Measurements from ENCODE around the gene RAB3GAP2. TPM values are rescaled to one million over a fixed set of nuclear protein-coding genes. Genes with fewer than 3 reads are reported as not detected.

Gene RAB3GAP2
- total RNA-seq, 2 experiments from 2014 or later: 46.6 to 54.0 TPM

DNA sequence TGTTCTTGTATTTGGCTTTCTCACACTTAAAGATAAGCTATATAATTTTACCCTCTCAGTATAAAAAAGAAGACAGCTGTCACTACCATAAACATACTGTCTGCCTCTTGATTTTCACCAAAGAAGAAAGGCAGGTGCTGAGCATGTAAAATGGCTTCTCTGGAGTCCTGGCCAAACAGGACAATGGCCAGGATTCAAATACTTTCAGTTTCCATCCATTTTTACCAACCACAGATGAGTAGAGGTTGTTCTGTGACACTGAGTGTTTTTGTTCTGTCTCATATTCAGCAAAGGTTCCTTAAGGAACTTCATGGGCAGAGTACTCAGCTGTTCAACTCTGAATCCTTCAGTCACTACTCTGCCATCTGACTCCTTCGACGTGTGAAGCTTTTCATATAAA, 29.4 kb upstream of the RAB3GAP2 start:
- Mint-ChIP-seq H3K27ac (no peak overlapping the region), H3K27me3 (peaks cover 18% of the 10 kb centered on the region), H3K4me1 (no peaks in the 10 kb centered on the region), H3K4me3 (no peak overlapping the region), H3K9me3 (ENCODE audit: low read depth) (no peaks in the 10 kb centered on the region), H3K36me3 (no peaks in the 10 kb centered on the region)
- DNase-seq (no peak), ATAC-seq (no peak)
- CTCF ChIA-PET: no interaction called here

DNA sequence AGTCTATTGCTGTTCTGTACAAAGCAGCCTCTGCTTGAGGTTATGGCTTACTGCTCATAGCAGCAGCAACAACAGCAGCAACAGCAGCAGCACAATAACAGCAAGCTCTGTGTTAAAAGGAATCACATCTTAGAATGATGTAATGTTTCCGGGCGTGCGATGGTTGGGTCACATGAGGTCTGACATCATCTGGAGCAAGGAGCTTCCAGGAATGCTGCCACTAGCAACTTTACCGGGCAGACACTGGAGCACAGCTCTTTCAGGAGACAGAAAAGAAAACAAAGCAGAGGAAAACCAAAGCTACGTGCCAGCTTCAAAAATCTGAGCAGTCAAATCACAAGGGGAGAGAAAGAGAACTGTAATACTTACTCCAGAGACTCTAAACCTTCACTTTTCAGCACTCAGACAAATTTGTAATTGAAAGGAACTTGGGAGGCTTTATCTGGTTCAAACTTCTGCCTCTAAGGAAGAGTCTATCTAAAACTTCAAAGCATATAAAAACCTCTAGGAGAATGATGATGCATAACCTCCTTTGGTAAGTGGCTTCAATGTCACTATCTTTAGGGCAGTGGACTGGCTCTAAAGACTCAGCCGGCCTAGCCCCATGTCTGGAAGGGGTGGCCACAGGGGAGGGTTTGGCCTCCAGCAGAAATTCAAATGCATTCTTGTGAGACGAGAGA, 28.3 kb upstream of the RAB3GAP2 start:
- H3K4me1 Mint-ChIP-seq: no peaks in the 10 kb centered on the region
- CTCF ChIA-PET: interaction anchor here (1.2 kb wide), 1 partner anchor 10 kb away, joined by 7 read pairs; no protein-coding TSS in a partner anchor

DNA sequence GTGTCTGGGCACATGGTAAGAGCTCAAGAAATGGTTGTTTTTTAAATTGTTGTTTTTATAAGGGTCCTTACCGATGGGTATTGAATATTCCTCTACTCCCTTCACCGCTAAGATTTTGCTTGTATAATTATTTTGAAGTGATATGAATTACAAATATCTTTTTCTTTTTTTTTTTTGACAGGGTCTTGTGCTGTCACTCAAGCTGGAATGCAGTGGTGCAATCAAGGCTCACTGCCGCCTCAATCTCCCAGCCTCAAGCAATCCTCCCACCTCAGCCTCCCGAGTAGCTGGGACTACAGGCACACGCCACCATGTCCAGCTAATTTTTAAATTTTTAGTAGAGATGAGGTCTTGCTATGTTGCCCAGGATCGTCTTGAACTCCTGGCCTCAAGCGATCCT, 27.1 kb upstream of the RAB3GAP2 start:
- H3K36me3 Mint-ChIP-seq: no peaks in the 10 kb centered on the region

More for the DNA sequence above, 28.3 kb upstream of the RAB3GAP2 start:
- DNase-seq (no peak), ATAC-seq (no peak)
- Mint-ChIP-seq H3K4me3 (no peak overlapping the region), H3K36me3 (no peaks in the 10 kb centered on the region), H3K27ac (no peak overlapping the region), H3K9me3 (ENCODE audit: low read depth) (no peaks in the 10 kb centered on the region), H3K27me3 (peaks cover 23% of the 10 kb centered on the region)

DNA sequence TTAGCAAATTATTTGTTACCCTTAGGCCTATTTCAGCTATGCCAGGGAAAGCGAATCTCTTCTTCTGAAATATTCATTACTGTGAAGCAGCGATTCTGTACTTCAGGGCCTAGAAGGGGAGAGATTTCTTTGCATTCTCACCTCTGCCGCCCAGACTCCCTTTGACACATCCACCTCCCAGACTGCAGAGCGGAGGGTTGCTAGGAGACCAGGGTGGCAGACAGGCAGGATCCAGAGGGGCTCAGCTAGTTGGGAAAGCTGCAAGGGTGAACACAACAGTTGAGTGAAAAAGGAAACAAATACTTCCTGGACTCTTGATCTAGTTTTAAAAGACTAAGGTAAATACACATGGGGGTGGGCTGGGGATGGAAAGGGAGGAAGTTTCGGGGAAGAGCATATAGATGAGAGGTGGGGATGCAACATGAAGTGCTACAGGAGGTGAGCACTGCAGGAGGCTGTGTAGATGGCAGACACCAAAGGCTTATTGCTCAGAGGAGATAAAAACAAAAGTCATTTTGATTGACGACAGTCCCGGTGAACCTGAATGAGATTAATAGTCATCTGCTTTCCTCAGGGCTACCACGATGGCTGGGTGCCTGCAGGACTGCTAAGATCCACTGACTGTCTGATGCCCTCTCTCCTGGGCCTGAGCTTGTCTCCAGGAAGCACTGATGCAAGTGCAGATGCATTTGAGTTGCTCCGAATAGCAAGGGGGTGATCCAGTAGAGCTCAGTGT, 26.4 kb upstream of the RAB3GAP2 start:
- DNase-seq (no peak), ATAC-seq (no peak)
- Mint-ChIP-seq H3K4me3 (no peak overlapping the region), H3K4me1 (no peaks in the 10 kb centered on the region), H3K27me3 (peaks cover 20% of the 10 kb centered on the region), H3K9me3 (ENCODE audit: low read depth) (no peaks in the 10 kb centered on the region), H3K27ac (no peak overlapping the region), H3K36me3 (no peaks in the 10 kb centered on the region)
- CTCF ChIA-PET: interaction anchor here (3.3 kb wide), 1 partner anchor 18 kb away, joined by 14 read pairs; no protein-coding TSS in a partner anchor

More for the DNA sequence above, 27.1 kb upstream of the RAB3GAP2 start:
- Mint-ChIP-seq H3K9me3 (ENCODE audit: low read depth) (no peaks in the 10 kb centered on the region), H3K27ac (no peak overlapping the region), H3K27me3 (peaks cover 22% of the 10 kb centered on the region), H3K4me1 (no peaks in the 10 kb centered on the region), H3K4me3 (no peak overlapping the region)
- no peak for ATAC-seq
- DNase-seq: no peak
- CTCF ChIA-PET: interaction anchor here (0.7 to 1.2 kb wide), 2 partner anchors 9 to 245 kb away, joined by 3 to 7 read pairs; no protein-coding TSS in a partner anchor

DNA sequence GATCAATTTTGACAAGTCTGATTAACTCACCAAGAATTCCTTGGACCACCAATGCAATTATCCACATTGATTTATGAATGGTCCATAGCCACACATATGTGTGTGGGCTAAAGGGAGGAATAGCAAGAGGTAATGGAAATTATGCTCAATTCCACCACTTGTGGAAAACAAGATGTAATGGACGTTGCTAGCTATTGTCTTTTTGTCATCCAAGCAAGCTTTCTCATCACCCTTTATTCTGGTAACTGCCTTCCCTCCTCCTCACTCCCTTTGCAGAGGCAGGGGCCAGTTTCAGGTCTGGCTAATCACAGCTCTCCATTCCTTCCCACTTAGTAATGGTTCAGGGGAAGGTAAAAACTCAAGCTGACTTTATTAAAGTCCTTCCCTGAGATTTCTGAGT, 24.7 kb upstream of the RAB3GAP2 start:
- H3K4me1 Mint-ChIP-seq: no peaks in the 10 kb centered on the region
- DNase-seq (no peak), ATAC-seq (no peak)
- H3K27ac Mint-ChIP-seq: no peak overlapping the region
- H3K9me3 Mint-ChIP-seq (ENCODE audit: low read depth): no peaks in the 10 kb centered on the region
- CTCF ChIA-PET: interaction anchor here (0.8 to 3.3 kb wide), 4 partner anchors 14 to 107 kb away, joined by 3 to 14 read pairs (median 3); no protein-coding TSS in a partner anchor
- no peaks in the 10 kb centered on the region for H3K36me3 Mint-ChIP-seq
- no peak overlapping the region for H3K4me3 Mint-ChIP-seq
- H3K27me3 Mint-ChIP-seq: peaks cover 17% of the 10 kb centered on the region

DNA sequence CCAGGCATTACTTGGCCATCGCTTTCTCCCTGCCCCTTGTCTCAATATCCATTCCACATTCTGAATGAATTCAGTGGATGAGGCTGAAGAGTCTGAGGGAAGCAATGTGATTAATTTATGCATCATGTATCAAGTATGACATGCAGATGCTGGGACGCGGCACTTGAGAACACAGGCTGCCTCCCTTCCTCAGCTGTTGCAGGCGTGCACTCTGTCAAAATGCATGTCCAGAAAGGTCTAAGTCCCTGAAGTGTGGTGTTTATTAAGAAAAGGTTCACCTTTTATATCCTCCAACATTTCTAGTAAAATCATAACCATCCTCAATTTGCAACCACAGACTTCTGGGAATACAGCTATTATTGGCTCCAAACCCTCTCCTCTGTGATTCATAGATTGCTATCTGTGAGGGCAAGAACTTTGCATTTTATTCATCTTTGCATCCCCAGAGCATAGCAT, 22.6 kb upstream of the RAB3GAP2 start:
- ATAC-seq: no peak

DNA sequence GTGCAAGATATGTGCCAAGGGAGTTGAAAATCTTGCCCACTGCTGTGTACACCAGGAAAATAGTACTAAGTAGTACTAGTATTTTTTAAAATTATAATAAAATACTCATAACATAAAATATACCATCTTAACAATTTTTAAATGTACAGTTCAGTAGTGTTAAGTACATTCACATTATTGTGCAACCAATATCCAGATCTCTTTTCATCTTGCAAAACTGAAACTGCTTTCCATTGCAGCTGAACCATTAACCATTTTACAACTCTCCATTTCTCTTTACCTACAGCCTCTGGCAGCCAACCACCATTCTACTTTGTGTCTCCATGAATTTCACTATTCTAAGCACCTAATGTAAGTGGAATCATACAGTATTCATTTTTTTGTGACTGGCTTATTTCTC, 19.3 kb upstream of the RAB3GAP2 start:
- DNase-seq: no peak
- H3K27ac Mint-ChIP-seq: no peak overlapping the region
- CTCF ChIA-PET: interaction anchor here (2.0 kb wide), 1 partner anchor 8 kb away, joined by 7 read pairs; no protein-coding TSS in a partner anchor
- H3K9me3 Mint-ChIP-seq (ENCODE audit: low read depth): no peaks in the 10 kb centered on the region
- H3K27me3 Mint-ChIP-seq: peaks cover 32% of the 10 kb centered on the region
- H3K4me1 Mint-ChIP-seq: no peaks in the 10 kb centered on the region
- H3K36me3 Mint-ChIP-seq: no peaks in the 10 kb centered on the region
- H3K4me3 Mint-ChIP-seq: no peak overlapping the region
- ATAC-seq: no peak

More for the DNA sequence above, 22.6 kb upstream of the RAB3GAP2 start:
- no peak for DNase-seq
- H3K27me3 Mint-ChIP-seq: peaks cover 26% of the 10 kb centered on the region
- no peaks in the 10 kb centered on the region for H3K4me1 Mint-ChIP-seq
- H3K36me3 Mint-ChIP-seq: no peaks in the 10 kb centered on the region
- H3K9me3 Mint-ChIP-seq (ENCODE audit: low read depth): no peaks in the 10 kb centered on the region
- no peak overlapping the region for H3K4me3 Mint-ChIP-seq
- CTCF ChIA-PET: interaction anchor here (1.7 to 3.3 kb wide), 2 partner anchors 14 to 439 kb away, joined by 7 to 14 read pairs; no protein-coding TSS in a partner anchor
- H3K27ac Mint-ChIP-seq: no peak overlapping the region

DNA sequence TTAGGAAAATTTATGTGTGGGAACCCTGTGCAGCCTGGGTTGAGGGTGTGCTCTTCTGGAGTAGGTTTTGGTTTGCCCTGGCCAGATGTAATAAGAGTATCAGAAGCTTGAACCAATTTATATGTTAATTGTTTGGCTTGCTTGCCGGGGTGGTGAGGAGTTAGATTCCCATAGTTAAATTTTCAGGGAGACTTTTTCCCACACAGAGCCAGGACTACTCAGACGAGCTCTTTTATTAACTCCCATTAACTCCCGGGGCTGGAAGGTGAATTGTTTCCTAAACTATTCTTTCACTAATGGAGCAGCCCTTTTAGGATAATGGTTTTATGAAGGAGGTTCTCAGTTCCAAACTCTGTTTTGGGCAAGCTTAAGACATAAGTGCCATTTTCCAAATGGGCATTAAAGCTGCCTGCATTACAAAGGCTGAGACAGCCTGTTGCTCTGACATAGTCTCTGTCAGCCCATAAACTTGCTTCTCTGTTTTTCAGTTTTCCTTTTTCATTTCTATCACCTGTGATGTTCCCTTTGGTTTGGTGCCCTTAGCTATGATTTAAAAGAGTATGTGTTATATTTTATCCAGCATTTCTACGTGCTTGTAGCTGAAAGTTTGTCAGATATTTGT, 18.0 kb upstream of the RAB3GAP2 start:
- H3K36me3 Mint-ChIP-seq: no peaks in the 10 kb centered on the region
- H3K27me3 Mint-ChIP-seq: peaks cover 27% of the 10 kb centered on the region
- H3K27ac Mint-ChIP-seq: no peak overlapping the region
- no peaks in the 10 kb centered on the region for H3K4me1 Mint-ChIP-seq
- no peak for DNase-seq
- no peak overlapping the region for H3K4me3 Mint-ChIP-seq
- ATAC-seq: no peak
- H3K9me3 Mint-ChIP-seq (ENCODE audit: low read depth): no peaks in the 10 kb centered on the region
- CTCF ChIA-PET: interaction anchor here (0.7 to 2.0 kb wide), 4 partner anchors 10 to 19 kb away, joined by 3 to 7 read pairs (median 4); no protein-coding TSS in a partner anchor

DNA sequence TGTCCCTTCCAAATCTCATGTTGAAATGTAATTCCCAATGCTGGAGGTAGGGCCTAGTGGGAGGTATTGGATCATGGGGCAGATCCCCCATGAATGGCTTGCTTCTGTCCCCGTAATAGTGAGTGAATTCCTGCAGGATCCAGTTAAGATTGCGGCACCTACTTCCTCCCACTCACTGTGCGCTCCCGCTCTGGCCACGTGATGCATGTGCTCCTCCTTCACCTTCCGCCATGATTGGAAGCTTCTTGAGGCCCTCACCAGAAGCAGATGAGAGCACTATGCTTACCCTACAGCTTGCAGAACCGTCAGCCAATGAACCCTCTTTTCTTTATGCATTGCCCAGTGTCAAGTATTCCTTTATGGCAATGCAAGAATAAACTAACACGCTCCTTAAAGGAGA, 14.9 kb upstream of the RAB3GAP2 start:
- Mint-ChIP-seq H3K27ac (no peak overlapping the region), H3K27me3 (peaks cover 18% of the 10 kb centered on the region), H3K36me3 (no peaks in the 10 kb centered on the region), H3K4me1 (no peaks in the 10 kb centered on the region), H3K9me3 (ENCODE audit: low read depth) (no peaks in the 10 kb centered on the region), H3K4me3 (no peak overlapping the region)
- ATAC-seq (no peak), DNase-seq (no peak)
- CTCF ChIA-PET: interaction anchor here (1.4 kb wide), 1 partner anchor 9 kb away, joined by 4 read pairs; no protein-coding TSS in a partner anchor

DNA sequence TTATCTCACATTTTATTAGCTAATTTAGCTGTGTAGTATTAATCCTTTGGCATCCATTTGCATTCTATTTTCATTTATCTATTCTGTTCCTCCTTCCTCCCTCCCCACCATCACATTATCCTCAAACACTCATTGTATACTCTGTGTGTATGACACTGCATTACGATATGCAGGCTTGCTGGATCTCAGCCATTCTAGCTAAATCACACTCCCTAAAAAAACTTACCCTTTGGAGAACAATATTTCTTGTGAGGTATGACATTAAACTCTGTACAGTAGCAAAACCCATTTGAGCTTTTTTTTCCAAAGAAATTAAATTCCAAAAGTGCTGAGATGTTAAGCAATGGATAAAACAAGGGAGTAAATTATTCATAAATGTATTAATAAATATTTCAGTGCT, 11.4 kb upstream of the RAB3GAP2 start:
- CTCF ChIA-PET: interaction anchor here (2.4 kb wide), 1 partner anchor 12 kb away, joined by 6 read pairs; no protein-coding TSS in a partner anchor
- ATAC-seq (no peak), DNase-seq (no peak)
- H3K27me3 Mint-ChIP-seq: peaks cover 4% of the 10 kb centered on the region
- H3K27ac Mint-ChIP-seq: no peak overlapping the region
- H3K4me1 Mint-ChIP-seq: no peaks in the 10 kb centered on the region
- no peaks in the 10 kb centered on the region for H3K36me3 Mint-ChIP-seq
- H3K4me3 Mint-ChIP-seq: no peak overlapping the region
- H3K9me3 Mint-ChIP-seq (ENCODE audit: low read depth): no peaks in the 10 kb centered on the region

DNA sequence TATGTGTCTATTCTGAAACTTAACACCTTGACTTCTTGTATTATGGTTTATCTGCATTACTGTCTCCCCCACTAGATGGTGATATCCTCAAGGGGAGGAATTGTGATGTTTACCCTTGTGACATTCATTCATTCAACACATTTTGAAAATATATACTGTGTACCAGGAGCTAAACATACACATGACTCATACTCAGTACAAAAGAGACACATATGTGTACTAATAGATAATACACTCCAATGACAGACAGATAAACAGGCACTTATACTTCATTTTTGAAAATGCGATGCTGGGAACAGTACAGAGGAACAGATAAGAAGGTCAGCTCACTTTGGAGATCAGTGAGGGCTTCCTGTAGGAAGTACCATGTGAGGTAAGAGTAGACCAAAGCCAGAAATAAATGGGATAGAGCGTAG, 8.9 kb upstream of the RAB3GAP2 start:
- no peak overlapping the region for H3K27ac Mint-ChIP-seq
- H3K36me3 Mint-ChIP-seq: no peaks in the 10 kb centered on the region
- no peaks in the 10 kb centered on the region for H3K4me1 Mint-ChIP-seq
- H3K9me3 Mint-ChIP-seq (ENCODE audit: low read depth): no peaks in the 10 kb centered on the region
- CTCF ChIA-PET: interaction anchor here (1.3 to 2.0 kb wide), 2 partner anchors 16 to 173 kb away, joined by 3 to 14 read pairs; no protein-coding TSS in a partner anchor
- no peak overlapping the region for H3K4me3 Mint-ChIP-seq
- peaks cover 13% of the 10 kb centered on the region for H3K27me3 Mint-ChIP-seq
- no peak for ATAC-seq
- DNase-seq: no peak

DNA sequence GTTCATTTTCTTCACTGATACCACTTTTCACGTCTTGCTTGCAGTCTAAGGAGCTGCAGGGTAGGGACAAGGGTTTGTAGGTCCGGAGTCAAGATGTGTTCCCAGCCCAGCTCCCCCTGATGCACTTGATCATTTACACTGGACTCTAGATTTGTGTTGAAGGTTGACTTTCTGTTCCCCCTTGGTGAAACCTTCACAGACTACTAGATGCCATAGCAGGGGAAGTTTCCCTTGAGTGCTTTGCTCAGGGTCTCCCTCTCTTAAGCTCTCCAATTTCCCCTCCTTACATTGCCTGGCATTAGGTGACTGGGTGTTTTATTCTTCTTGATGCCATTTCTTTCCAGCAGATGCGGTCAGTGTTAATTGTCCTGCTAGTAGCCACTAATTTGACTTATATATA, 8.0 kb upstream of the RAB3GAP2 start:
- Mint-ChIP-seq H3K9me3 (ENCODE audit: low read depth) (no peaks in the 10 kb centered on the region), H3K27ac (no peak overlapping the region), H3K36me3 (no peaks in the 10 kb centered on the region), H3K4me1 (no peaks in the 10 kb centered on the region), H3K27me3 (peaks cover 13% of the 10 kb centered on the region), H3K4me3 (no peak overlapping the region)
- DNase-seq: no peak
- no peak for ATAC-seq
- CTCF ChIA-PET: interaction anchor here (1.3 to 2.0 kb wide), 3 partner anchors 16 to 174 kb away, joined by 3 to 14 read pairs (median 3); no protein-coding TSS in a partner anchor

DNA sequence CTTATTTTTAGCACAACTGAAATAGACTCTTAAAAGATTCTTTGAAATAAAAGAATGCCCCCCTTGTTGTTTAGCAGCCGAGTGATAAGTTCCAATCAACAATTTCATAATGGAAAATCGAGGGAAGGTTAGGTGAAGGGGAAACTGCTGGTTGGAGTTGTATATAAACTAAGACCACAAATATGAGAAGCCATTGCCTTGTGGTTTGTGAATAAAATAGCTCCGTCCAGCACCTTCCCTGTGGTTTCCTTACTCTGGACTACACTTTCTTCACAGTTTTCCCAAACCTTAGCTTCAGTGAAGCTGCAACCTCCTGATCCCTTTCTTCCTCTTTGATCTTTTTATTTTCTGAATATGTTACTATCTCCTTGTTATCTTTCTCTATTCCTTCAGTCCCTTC, 6.7 kb upstream of the RAB3GAP2 start:
- CTCF ChIA-PET: interaction anchor here (1.3 kb wide), 1 partner anchor 61 kb away, joined by 3 read pairs; no protein-coding TSS in a partner anchor
- Mint-ChIP-seq H3K27ac (no peak overlapping the region), H3K36me3 (no peaks in the 10 kb centered on the region), H3K9me3 (ENCODE audit: low read depth) (no peaks in the 10 kb centered on the region), H3K4me3 (no peak overlapping the region), H3K27me3 (peaks cover 13% of the 10 kb centered on the region), H3K4me1 (no peaks in the 10 kb centered on the region)
- ATAC-seq: no peak
- DNase-seq: no peak
